Astrocyte (in vitro differentiated cells and primary cell): ENCODE data around the gene TCEAL1. TPM values are rescaled to one million over a fixed set of nuclear protein-coding genes. Genes with fewer than 3 reads are reported as not detected.
"Not testable (repeated sequence)": the region's sequence is repeated elsewhere in the genome, so short reads cannot be mapped to it uniquely, and the experiment has no call there.

Experiments used
- DNase-seq: peaks from one replicate; pipeline ENCODE4 v3.0.0-alpha.2; 2010; ENCODE audit warnings: low read depth
- FAIRE-seq: peaks from 2 replicates; lab custom pipeline; 2011; peaks lifted over from hg19 to GRCh38; lab: Jason Lieb, UNC
- H2AFZ ChIP-seq: 2 replicates; pipeline ENCODE4 v1.6.0; 2012; ENCODE audit warnings: low read depth, low read length, inconsistent platforms
- H3K27ac ChIP-seq: 2 replicates; pipeline ENCODE4 v1.5.1; 2011; ENCODE audit warnings: low read depth, low read length, inconsistent platforms
- H3K27me3 ChIP-seq: 2 replicates; pipeline ENCODE4 v1.6.0; 2011; ENCODE audit warnings: low read length, inconsistent platforms; ENCODE audit not compliant: insufficient read depth
- H3K36me3 ChIP-seq: 2 replicates; pipeline ENCODE4 v1.5.1; 2011; ENCODE audit warnings: low read length, inconsistent platforms; ENCODE audit not compliant: insufficient read depth
- H3K4me1 ChIP-seq: 2 replicates; pipeline ENCODE4 v1.5.1; 2011; ENCODE audit warnings: low read length, inconsistent platforms; ENCODE audit not compliant: insufficient read depth
- H3K4me2 ChIP-seq: 2 replicates; pipeline ENCODE4 v1.6.0; 2012; ENCODE audit warnings: low read length, inconsistent platforms
- H3K4me3 ChIP-seq: 2 replicates; pipeline ENCODE4 v1.5.1; 2011; ENCODE audit warnings: low read depth, mild to moderate bottlenecking, low read length, inconsistent platforms; ENCODE audit not compliant: insufficient read depth
- H3K79me2 ChIP-seq: 2 replicates; pipeline ENCODE4 v1.6.0; 2012; ENCODE audit warnings: mild to moderate bottlenecking, low read length, inconsistent platforms; ENCODE audit not compliant: insufficient read depth
- H3K9ac ChIP-seq: 2 replicates; pipeline ENCODE4 v1.6.0; 2012; ENCODE audit warnings: mild to moderate bottlenecking, low read length, inconsistent platforms
- H3K9me3 ChIP-seq: 2 replicates; pipeline ENCODE4 v1.5.1; 2012; ENCODE audit warnings: low read depth, mild to moderate bottlenecking, low read length, inconsistent platforms; ENCODE audit not compliant: insufficient read depth
- H4K20me1 ChIP-seq: 2 replicates; pipeline ENCODE4 v1.6.0; 2012; ENCODE audit warnings: low read length, inconsistent platforms; ENCODE audit not compliant: insufficient read depth
- H3K27ac Mint-ChIP-seq: one replicate; pipeline ENCODE4 v1.8.0; 2021; ENCODE audit warnings: mild to moderate bottlenecking, mixed read lengths; ENCODE audit not compliant: unreplicated experiment
- H3K27me3 Mint-ChIP-seq: one replicate; pipeline ENCODE4 v1.8.0; 2021; ENCODE audit warnings: low read depth, mixed read lengths; ENCODE audit not compliant: unreplicated experiment
- H3K36me3 Mint-ChIP-seq: one replicate; pipeline ENCODE4 v1.8.0; 2021; ENCODE audit warnings: low read depth, mixed read lengths; ENCODE audit not compliant: unreplicated experiment
- H3K4me1 Mint-ChIP-seq: one replicate; pipeline ENCODE4 v1.8.0; 2021; ENCODE audit warnings: low read depth, mixed read lengths; ENCODE audit not compliant: unreplicated experiment
- H3K4me3 Mint-ChIP-seq: one replicate; pipeline ENCODE4 v1.8.0; 2021; ENCODE audit warnings: mild to moderate bottlenecking, moderate library complexity, mixed read lengths; ENCODE audit not compliant: unreplicated experiment
- H3K9me3 Mint-ChIP-seq: one replicate; pipeline ENCODE4 v1.8.0; 2021; ENCODE audit warnings: mild to moderate bottlenecking, mixed read lengths; ENCODE audit not compliant: unreplicated experiment
- CTCF ChIP-seq: IDR thresholded peaks from 2 replicates; pipeline ENCODE4 v1.5.1; 2011; ENCODE audit warnings: low read depth, mild to moderate bottlenecking, inconsistent platforms, low read length, moderate library complexity; ENCODE audit not compliant: insufficient read depth
- EZH2 ChIP-seq: IDR thresholded peaks from 2 replicates; pipeline ENCODE4 v1.6.1; 2012; ENCODE audit warnings: mild to moderate bottlenecking, low read length, inconsistent platforms; ENCODE audit not compliant: insufficient read depth
- total RNA-seq: library from RNA; stranded (reverse); gene quantifications from 2 replicates; pipeline ENCODE4 v1.2.1, GENCODE V29; 2021

TCEAL1 gene
- total RNA-seq, 1 donor from 2014 or later: 12.3 TPM

DNA sequence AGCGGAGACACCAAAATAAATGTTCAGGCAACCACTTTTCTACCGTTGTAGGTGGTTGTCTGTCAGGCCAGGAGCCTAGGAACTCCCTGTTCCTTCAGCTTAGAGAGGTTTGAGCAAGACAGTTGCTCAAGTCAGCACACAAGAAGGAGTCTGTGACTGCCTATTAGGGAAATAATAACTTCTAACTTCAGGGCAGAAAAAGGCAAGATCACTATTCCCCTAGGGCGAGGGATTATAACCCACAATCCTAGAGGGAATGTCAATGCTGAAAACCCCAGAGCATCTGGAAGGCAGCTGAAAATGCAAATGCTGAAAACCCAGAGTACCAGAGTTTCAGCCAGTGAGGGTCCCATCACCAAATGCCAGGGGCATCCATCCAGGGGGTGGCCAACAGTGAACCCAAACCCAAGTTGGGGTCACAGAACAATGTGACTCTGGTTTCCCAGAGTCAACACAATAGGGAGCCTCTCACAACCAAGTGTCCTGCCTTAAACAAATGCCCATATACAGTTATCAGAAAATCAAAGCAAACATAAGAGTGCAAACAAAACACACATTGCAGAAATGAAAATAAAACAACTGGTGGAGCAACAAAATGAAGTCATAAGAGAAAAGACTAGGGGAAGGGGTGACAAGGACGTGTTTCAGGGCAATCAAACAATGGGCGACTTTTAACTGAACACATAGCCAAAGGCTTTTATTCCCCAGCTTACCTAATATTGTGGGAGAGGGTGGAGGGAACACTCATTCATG is 30.1 kb downstream of the TCEAL1 start:
- Mint-ChIP-seq H3K36me3 (no peaks in the 10 kb centered on the region), H3K27me3 (no peaks in the 10 kb centered on the region), H3K4me1 (no peaks in the 10 kb centered on the region), H3K4me3 (no peak overlapping the region), H3K27ac (no peak overlapping the region), H3K9me3 (no peaks in the 10 kb centered on the region)
- no peak overlapping the region for H3K4me2 ChIP-seq
- no peak overlapping the region for H3K27ac ChIP-seq
- no peaks in the 10 kb centered on the region for H3K36me3 ChIP-seq
- no peak for TF ChIP-seq CTCF
- TF ChIP-seq EZH2: no peak
- peaks cover 2% of the 10 kb centered on the region for H3K4me1 ChIP-seq
- H3K79me2 ChIP-seq: no peaks in the 10 kb centered on the region
- FAIRE-seq: peak; percentile 39
- no peaks in the 10 kb centered on the region for H4K20me1 ChIP-seq
- H3K9ac ChIP-seq: no peak overlapping the region
- no peaks in the 10 kb centered on the region for H3K27me3 ChIP-seq
- H2AFZ ChIP-seq: no peak overlapping the region
- no peak for DNase-seq
- no peaks in the 10 kb centered on the region for H3K9me3 ChIP-seq
- H3K4me3 ChIP-seq: no peak overlapping the region

GRCh38 chrX:103659460-103659859 is 30.7 kb downstream of the TCEAL1 start:
- not testable (repeated sequence) for H3K4me1 Mint-ChIP-seq, H3K27ac Mint-ChIP-seq

DNA sequence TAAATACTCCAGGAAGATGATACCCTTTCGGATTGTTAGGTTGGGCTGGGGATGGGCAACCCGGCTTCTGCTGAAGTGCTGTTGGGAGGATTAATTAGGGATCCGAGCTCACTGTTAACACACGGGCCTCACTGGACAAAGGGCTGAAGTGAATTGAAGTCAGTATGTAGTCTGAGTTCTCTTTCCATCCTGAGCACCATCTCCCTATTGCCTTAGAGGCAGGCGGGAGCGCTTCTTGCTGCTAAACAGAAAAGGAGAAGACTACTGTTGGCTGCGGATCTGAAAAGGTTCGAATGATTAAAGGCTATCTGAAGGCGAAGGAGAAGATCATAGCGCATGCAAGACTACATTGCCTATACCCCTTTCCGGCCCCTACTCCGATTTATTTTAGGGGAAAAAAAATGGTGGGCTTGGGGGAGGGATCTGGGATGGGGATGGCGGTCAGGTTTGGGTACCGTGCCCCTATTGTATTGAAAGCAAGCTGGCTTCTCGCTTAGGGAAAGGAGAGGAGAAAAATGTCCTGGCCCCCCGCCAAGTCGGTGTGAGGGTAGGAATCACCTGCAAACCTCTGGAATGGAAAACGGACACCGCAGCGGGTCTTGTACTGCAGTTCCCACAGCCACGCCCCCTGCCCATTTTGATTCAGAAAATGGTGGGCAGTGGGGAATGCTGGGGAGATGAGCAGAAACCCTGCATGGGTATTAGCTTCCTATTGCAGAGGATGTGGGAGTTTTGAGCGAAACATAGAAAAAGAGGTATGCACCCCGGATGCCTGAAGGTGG is 35.4 kb downstream of the TCEAL1 start:
- DNase-seq (no peak), FAIRE-seq (no peak)
- H3K4me3 ChIP-seq: no peak overlapping the region
- Mint-ChIP-seq H3K9me3 (no peaks in the 10 kb centered on the region), H3K4me3 (no peak overlapping the region), H3K4me1 (peaks cover 4% of the 10 kb centered on the region), H3K27me3 (no peaks in the 10 kb centered on the region), H3K36me3 (no peaks in the 10 kb centered on the region), H3K27ac (no peak overlapping the region)
- TF ChIP-seq EZH2: no peak
- TF ChIP-seq CTCF: no peak
- no peak overlapping the region for H3K27ac ChIP-seq
- H4K20me1 ChIP-seq: no peaks in the 10 kb centered on the region
- H3K9me3 ChIP-seq: no peaks in the 10 kb centered on the region
- H3K9ac ChIP-seq: no peak overlapping the region
- no peaks in the 10 kb centered on the region for H3K27me3 ChIP-seq
- peak overlapping the region; percentile 36 for H3K4me2 ChIP-seq
- H3K79me2 ChIP-seq: no peaks in the 10 kb centered on the region
- peak overlapping the region; percentile 18 for H2AFZ ChIP-seq
- H3K36me3 ChIP-seq: no peaks in the 10 kb centered on the region
- H3K4me1 ChIP-seq: no peaks in the 10 kb centered on the region

More at GRCh38 chrX:103659460-103659859, 30.7 kb downstream of the TCEAL1 start:
- H3K27me3 ChIP-seq, H4K20me1 ChIP-seq, H3K36me3 ChIP-seq, H2AFZ ChIP-seq, H3K9ac ChIP-seq, H3K4me1 ChIP-seq, H3K4me3 Mint-ChIP-seq, H3K9me3 ChIP-seq, H3K4me2 ChIP-seq, FAIRE-seq, H3K4me3 ChIP-seq, H3K9me3 Mint-ChIP-seq, H3K79me2 ChIP-seq, H3K27ac ChIP-seq, H3K27me3 Mint-ChIP-seq, DNase-seq, H3K36me3 Mint-ChIP-seq: not testable (repeated sequence)
